Stimulated activated CD4-positive, alpha-beta T cell treated with anti-CD3 and anti-CD28 coated beads, Interleukin-1b, Interleukin-23, amount 100 ng/mL, for 48 hours (primary cell): ENCODE data around the gene SAA4.
"Not testable (repeated sequence)": the region's sequence is repeated elsewhere in the genome, so short reads cannot be mapped to it uniquely, and the experiment has no call there.

Experiments used
- DNase-seq: peaks from one replicate; pipeline ENCODE4 v3.0.0-alpha.2; 2020

The SAA4 gene

DNA sequence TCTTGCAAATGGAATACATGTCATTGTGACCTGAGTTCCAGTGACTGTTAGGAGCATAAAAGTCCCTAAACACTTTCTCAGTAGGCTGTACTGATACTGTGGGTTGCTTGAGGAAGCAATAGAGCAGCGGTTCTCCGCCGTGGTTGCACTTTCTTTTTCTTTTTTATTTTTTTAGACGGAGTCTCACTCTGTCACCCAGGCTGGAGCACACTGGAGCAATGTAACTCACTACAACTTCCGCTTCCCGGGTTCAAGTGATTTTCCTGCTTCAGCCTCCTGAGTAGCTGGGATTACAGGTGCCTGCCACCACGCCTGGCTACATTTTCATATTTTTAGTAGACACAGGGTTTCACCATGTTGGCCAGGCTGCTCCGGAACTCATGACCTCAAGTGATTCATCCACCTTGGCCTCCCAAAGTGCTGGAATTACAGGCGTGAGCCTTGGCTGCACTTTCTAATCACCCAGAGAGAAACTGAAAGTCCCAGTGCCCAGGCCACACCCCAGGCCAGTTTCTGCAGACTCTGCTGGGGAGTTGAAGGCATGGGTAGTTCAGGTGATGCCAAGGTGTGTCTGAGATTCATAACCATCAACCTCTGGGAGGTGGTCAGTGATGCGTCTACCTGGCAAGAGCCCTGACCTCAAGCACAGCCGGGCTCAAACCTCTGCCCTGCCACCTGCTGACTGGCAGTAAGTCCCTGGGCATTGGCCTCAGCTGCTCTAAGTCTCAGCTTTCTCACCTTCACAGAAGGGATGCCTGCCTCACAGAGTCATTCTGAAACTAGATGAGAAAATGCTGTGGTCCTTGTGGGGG lies 10.0 kb upstream of the SAA4 start:
- DNase-seq: peak; percentile 14

- DNase-seq: no peak
These were observed 8.8 kb upstream of the SAA4 start for GRCh38 chr11:18245396-18245795.

DNA sequence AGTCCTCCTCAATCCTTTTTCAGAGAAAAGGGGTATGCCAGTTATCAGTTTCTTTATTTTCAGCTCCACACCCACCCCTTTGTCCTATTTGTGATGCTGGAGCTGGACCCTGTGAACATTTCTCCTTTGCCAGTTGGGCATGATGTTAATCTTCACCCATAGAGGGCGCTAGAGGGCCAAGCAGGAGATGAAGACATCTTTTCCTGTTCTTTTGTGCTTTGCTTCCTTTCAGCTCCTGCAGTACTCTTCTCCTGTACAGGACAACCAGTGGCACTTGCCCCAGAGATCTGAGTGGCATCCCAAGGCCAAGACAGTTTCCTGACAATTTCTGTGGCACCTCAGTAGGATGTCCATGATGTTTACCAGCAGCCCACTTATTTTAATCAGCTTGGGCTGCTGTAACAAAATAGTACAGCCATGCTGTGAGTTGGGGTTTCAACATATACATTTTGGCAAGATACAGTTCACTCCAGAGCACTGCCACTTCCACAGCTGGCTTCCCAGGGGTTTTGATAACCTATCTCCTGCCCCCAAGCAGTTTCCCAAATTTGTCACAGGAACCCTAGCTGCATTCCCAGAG lies 7.3 kb upstream of the SAA4 start:
- DNase-seq: peak; percentile 53

GRCh38 chr11:18239655-18240054 lies 3.1 kb upstream of the SAA4 start:
- no peak for DNase-seq

DNA sequence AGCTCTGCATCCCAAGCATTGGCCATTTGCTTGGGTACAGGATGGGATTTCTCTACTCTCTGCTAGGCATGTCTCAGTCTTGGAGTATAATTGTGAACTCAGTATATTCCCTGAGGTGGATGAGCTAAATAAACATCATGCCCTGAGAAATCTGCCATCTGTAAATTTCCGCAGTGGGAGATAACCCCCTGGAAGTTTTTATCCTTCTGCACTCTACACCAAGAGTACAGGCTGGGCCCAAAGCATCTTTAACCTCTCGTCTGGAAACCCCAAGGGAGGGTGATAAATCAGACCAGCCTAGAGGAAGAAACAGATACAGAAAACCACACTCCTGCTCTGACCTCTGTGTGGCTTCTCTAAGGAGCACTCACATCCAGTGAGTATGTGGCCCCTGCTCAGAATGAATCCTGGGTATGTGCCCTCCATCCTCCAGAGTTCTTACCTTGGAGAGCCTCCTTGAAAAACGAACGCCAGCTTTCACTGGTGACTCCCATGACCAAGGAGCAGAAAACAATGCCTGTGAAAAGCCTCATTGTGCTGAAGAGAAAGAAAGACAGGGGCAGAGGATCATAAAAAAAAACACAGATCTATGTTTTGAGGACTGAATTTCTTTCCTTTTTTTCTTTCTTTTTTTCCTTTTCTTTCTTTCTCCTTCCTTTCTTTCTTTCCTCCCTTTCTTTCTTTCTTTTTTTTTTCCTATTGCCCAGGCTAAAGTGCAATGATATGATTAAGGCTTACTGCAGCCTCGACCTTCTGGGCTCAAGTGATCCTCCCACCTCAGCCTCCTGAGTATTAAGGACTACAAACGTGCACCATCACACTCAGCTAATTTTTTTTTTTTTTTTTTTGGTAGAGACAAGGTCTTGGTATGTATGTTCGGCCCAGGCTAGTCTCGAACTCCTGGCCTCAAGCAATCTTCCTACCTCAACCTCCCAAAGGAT lies 938 bp downstream of the SAA4 start:
- no peak for DNase-seq

- DNase-seq: no peak
These were observed 2.7 kb downstream of the SAA4 start for GRCh38 chr11:18233912-18234311.

- no peak for DNase-seq
These were observed 5.7 kb downstream of the SAA4 start for GRCh38 chr11:18230859-18231258.

DNA sequence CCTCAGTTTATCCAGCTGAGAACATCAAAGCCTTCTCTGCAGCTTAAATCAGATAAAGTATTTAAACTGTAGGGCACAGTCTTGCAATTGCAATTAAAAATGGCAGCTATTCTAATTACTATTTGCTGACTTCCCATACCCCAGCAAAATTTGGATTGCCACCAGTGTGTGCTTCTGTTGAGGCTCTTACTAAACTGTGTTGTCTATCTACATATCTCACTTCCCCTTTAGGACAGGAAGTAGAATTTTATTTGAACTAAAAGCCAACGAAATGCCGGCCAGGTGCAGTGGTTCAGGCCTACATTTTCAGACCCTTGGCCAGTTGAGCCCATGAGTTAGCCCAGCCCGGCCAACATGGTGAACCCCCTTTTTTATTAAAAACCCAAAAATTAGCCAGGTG lies 7.1 kb downstream of the SAA4 start:
- DNase-seq: no peak

GRCh38 chr11:18225913-18226312 lies 10.7 kb downstream of the SAA4 start:
- DNase-seq: no peak

- no peak for DNase-seq
These were observed 12.8 kb downstream of the SAA4 start for GRCh38 chr11:18223591-18224387.

DNA sequence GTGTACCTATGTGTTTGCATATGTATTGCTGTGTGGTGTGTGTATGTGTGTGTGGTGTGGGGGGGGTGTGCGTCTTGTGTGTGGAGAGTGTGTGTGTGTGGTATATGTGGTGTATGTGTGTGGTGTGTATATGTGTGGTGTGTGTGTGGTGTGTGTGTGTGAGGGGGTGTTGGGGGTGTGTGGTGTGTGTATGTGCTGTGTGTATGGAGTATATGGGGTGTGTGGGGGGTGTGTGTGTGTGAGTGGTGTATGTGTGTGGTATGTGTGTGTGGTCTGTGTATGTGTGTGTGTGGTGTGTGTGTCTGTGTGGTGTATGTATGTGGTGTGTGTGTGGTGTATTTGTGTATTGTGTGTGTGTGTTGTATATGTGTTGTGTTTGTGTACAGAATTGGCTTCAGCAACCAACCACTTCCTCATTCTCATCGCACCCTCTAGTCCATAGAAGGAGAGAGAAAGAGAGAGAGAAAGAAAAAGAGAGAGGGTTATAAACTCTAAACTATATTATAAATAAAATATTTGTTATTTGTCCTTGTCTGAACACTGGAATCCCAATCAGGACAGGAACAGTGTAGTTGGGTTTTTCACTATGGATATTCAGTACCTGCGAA lies 13.7 kb downstream of the SAA4 start:
- DNase-seq: no peak

DNA sequence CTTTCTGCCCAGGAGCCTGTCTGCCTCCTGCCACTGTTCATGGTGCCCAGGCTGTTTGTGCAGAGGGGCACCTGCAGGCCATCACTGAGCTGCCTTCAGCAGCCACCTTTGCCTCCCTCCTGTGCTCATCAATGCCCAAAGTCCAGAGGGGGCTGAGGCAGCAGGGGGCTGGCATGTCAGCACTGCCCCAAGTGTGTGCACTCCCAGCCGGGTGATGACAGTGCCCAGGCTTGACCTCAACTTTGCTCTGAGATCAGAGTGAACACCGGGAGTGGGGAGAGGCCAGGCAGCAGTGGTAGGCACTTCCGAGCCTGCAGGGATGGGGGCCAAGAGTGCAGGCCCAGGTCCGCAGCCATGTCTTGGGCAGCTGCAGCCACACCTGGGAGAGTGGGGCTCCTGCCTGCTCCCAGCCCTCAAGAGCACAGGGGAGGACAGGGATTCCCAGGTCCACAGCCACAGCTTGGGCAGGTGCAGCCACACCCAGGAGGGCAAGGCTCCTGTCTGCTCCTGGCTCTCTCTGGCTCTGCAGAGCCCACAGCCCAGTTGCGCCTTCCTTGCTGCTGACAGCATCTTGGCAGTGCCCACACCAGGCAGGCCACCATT lies 15.2 kb downstream of the SAA4 start:
- no peak for DNase-seq

DNA sequence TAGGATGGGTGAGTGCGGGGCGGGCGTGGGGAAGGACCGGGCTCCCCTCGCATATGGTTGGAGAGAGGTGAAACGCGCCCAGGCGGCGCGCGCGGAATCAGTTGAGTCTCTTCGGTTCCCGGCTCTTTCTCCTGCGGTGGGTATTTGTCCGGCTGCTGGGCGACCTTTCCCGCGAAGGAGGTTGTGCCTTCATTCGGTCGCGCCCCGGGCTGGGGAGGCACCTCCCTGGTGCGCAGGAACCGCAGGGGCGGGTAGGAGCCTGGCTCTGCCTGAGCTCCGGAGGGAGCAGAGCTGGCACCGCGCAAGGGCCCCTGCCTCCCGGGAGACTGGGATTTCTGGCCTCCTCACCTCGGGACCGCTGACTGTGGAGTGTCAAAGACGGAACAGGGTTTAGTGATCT lies 27.5 kb downstream of the SAA4 start:
- DNase-seq: no peak

DNA sequence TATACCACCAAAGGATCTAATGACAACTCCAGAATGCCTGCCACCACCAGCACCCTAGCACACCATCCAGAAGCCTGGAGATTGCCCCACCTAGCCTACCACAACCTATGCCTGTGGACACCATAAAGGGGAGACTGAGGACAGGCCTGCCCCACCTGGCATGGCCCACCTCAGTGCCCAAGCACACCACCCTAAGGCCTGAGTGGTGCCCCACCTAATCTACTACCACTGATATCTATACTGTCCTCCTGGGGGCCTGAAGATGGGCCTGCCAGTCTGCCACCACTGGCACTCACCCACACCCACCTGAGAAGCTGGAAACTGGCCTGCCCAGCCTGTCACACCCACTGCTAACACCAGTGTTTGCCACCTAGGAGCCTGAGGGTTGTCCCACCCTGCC lies 31.8 kb downstream of the SAA4 start:
- no peak for DNase-seq

- DNase-seq: no peak
These were observed 32.4 kb downstream of the SAA4 start for GRCh38 chr11:18204220-18204619.

DNA sequence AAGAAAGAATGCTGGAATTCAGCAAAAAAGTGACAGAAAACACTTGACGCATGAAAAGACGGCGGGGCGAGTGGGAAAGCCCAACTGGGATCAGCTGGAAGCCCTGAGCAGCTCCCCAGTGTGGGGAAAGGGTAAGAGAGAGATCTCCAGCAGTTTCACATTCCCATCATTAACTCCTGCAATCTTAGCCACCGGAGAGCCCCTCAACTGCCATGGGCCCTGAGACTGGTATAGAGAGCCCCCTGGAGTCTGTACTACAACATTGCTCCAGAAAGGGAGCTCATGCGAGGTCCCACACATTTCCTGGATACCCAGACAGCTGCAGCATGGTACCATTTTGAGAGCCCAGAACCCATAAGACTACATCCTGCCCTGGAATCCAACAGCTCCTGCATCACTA lies 32.9 kb downstream of the SAA4 start:
- no peak for DNase-seq

GRCh38 chr11:18197738-18198137 lies 38.9 kb downstream of the SAA4 start:
- DNase-seq: not testable (repeated sequence)

DNA sequence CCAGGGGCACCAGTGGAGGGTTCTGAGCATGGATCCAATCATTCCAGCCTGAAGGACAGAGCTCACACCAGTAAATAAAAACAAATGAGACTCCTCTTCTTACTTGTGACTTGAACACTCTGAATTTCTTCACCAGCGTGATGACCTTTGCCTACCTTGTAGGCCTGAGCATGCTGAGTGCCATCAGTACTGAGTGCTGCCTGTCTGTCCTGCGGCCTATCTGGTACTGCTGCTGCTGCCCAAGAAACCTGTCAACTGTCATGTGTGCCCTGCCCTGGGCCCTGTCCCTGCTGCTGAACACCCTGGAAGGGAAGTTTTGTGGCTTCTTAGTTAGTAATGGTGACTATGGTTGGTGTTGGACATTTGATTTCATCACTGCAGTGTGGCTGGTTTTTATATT lies 40.1 kb downstream of the SAA4 start:
- no peak for DNase-seq

GRCh38 chr11:18193010-18193409 lies 43.6 kb downstream of the SAA4 start:
- DNase-seq: no peak

- DNase-seq: no peak
These were observed 45.2 kb downstream of the SAA4 start for GRCh38 chr11:18191376-18191775.

- not testable (repeated sequence) for DNase-seq
These were observed 46.9 kb downstream of the SAA4 start for GRCh38 chr11:18189476-18190245.
